CD4-positive, alpha-beta T cell treated with Interleukin-17A for 1 hour (primary cell): ENCODE measurements around the gene CRAT.
"Not testable (repeated sequence)": the region's sequence is repeated elsewhere in the genome, so short reads cannot be mapped to it uniquely, and the experiment has no call there.

Experiments used
- DNase-seq: peaks from one replicate; pipeline ENCODE4 v3.0.0-alpha.2; 2020

CRAT gene

GRCh38 chr9:129138144-129138462 is 27.5 kb upstream of the CRAT start:
- DNase-seq: no peak

- DNase-seq: no peak
Measured at GRCh38 chr9:129137292-129138143, 26.9 kb upstream of the CRAT start.

GRCh38 chr9:129136446-129137035 is 25.9 kb upstream of the CRAT start:
- DNase-seq: no peak

GRCh38 chr9:129135476-129135875 is 24.9 kb upstream of the CRAT start:
- no peak for DNase-seq

- DNase-seq: no peak
Measured at GRCh38 chr9:129133082-129133481, 22.5 kb upstream of the CRAT start.

GRCh38 chr9:129131300-129132145 is 20.9 kb upstream of the CRAT start:
- peak; percentile 87 for DNase-seq

GRCh38 chr9:129130791-129131190 is 20.2 kb upstream of the CRAT start:
- DNase-seq: no peak

GRCh38 chr9:129130271-129130670 is 19.7 kb upstream of the CRAT start:
- DNase-seq: not testable (repeated sequence)

DNA sequence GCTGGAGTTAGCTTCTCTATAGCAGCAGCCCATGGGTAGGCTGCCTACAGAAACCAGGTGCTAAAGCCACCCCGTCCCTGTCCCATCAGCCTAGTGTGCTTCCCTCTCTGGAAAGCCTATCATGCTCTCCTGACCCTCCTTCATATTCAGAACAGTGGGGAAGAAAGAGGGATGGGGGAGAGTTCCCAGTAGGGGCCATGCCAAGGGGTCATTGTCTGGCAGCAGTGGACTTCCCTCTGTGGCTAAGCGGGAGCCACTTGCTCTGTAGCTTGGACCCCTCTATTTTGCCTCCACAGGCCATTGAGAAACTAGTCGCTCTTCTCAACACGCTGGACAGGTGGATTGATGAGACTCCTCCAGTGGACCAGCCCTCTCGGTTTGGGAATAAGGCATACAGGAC is 18.1 kb upstream of the CRAT start:
- no peak for DNase-seq

DNA sequence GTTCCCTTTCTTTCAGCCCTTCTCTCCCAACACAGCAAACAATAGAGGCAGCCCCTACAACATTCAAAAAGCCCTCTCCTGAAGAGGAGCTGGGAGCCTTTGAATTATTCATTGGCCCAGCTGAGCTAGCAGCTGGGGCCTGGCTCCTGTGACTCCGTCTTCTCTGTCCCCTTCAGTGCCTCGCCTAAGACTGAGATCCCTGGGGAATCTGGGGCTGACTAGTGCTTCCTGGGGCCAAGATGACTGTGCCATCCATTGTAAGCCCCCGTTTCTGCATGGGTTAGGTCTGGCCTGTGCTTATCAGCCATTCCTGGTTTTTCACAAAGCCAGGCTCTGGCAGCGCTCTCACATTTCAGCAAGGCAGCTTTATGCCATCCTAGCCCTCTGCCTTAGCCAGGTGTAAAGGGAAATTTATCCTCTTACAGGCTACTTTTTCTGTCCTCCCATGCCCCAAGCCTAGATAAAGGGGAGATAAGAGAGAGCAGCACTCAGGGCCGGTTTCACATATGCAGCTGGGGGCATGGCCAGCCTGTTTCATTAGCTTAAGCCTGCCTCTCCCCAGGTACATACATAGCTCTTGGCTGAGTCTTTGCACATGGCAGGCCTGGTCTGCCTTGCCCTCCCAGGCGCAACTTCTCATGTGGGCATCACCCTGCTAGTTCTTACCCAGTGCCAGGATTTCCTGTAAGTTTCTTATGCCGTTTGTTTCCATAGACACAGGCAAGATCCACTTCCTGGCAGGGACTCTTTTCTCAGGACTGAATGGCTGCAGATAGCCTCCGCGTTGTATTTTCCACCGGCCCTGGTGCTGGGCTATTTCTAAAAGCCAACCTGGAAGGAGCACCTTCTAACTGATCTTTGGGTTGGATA is 16.4 kb upstream of the CRAT start:
- no peak for DNase-seq

- DNase-seq: no peak
Measured at GRCh38 chr9:129125478-129125877, 14.9 kb upstream of the CRAT start.

DNA sequence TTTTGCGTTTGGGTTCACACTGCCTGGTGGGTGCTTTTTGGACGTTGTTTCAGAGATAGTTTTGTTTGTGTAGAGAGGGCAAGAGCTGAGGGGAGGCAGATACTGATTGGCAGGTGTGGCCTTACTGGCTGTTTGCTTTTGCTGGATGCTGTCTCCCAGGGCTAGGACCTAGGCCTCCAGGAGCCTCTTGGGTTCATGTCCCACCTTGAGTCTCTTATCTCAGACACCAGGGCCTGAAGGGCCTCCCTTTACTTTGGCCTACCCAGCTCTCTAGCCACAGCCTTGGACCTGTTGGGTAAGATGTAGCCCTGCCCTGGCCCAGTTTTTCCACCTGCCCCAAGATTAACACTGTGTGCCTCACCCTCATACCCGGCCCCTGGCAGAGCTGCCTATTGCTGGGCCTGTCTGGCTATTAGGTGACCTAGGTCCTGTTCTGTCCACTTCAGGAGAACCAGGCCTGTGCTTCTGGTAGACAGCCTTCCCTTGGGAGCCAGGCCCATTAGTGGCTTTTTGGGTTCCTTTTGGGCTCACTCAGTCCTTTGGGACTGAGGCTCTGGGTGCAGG is 14.0 kb upstream of the CRAT start:
- DNase-seq: no peak

GRCh38 chr9:129122976-129123375 is 12.4 kb upstream of the CRAT start:
- not testable (repeated sequence) for DNase-seq

- no peak for DNase-seq
Measured at GRCh38 chr9:129122133-129122532, 11.5 kb upstream of the CRAT start.

DNA sequence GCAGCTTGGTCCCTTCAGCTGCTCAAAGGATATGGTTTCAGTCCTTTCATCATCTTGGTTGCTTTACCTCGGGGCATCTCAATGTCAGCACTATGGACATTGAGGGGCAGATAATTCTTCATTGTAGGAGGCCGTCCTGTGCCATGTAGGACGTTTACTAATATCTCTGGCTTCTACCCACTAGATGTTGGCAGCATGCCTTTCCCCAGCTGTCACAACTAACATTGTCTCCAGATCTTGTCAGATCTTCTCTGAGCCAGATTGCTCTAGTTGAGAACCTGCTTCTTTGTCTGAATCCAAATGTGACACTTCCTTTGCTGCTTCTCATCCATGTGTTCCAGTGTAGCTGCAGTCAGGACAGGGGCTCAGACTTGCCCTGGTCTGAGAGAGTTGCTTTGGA is 10.9 kb upstream of the CRAT start:
- no peak for DNase-seq

- no peak for DNase-seq
Measured at GRCh38 chr9:129118799-129119198, 8.2 kb upstream of the CRAT start.

GRCh38 chr9:129113645-129114304 is 3.2 kb upstream of the CRAT start:
- DNase-seq: no peak

DNA sequence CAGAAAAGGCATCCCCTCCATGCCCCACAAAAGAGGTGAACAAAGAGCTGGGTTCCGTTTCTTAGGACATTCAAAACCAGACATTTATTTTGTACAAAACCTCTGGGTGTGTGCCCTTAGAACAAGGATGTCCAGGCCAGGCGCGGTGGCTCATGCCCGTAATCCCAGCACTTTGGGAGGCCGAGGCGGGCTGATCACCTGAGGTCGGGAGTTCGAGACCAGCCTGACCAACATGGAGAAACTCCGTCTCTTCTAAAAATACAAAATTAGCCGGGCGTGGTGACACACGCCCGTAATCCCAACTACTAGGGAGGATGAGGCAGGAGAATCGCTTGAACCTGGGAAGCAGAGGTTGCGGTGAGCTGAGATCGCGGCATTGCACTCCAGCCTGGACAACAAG is 1.9 kb upstream of the CRAT start:
- DNase-seq: not testable (repeated sequence)

GRCh38 chr9:129111528-129112151 is 1.0 kb upstream of the CRAT start:
- peak; percentile 21 for DNase-seq

GRCh38 chr9:129109952-129110739 is 447 bp downstream of the CRAT start:
- no peak for DNase-seq

- DNase-seq: peak; percentile 18
Measured at GRCh38 chr9:129109537-129109903, 1.1 kb downstream of the CRAT start.
